ENCODE data around the gene STK32B. TPM values are rescaled to one million over a fixed set of nuclear protein-coding genes. Genes with fewer than 3 reads are reported as not detected.

STK32B gene
- total RNA-seq, 1 donor: 5.3 TPM

GRCh38 chr4:5143306-5143861 is 92.1 kb downstream of the STK32B start:
- no peak for TF ChIP-seq CTCF (IDR thresholded peaks at IDR 0.05; ENCODE audit: insufficient read depth, low read length)
- no peak for DNase-seq (ENCODE audit: low read depth)
- H3K4me3 ChIP-seq (ENCODE audit: low read depth, low read length): no peak overlapping the region

GRCh38 chr4:5143940-5144339 is 92.7 kb downstream of the STK32B start:
- TF ChIP-seq CTCF (IDR thresholded peaks at IDR 0.05; ENCODE audit: insufficient read depth, low read length): no peak
- DNase-seq (ENCODE audit: low read depth): peak; percentile 13
- no peak overlapping the region for H3K4me3 ChIP-seq (ENCODE audit: low read depth, low read length)

- DNase-seq (ENCODE audit: low read depth): no peak
- TF ChIP-seq CTCF (IDR thresholded peaks at IDR 0.05; ENCODE audit: insufficient read depth, low read length): no peak
- H3K4me3 ChIP-seq (ENCODE audit: low read depth, low read length): no peak overlapping the region
Measured at GRCh38 chr4:5144384-5144783, 93.1 kb downstream of the STK32B start.

GRCh38 chr4:5146248-5146647 is 95.0 kb downstream of the STK32B start:
- no peak for DNase-seq (ENCODE audit: low read depth)
- no peak for TF ChIP-seq CTCF (IDR thresholded peaks at IDR 0.05; ENCODE audit: insufficient read depth, low read length)

GRCh38 chr4:5152521-5152920 is 101.2 kb downstream of the STK32B start:
- TF ChIP-seq CTCF (IDR thresholded peaks at IDR 0.05; ENCODE audit: insufficient read depth, low read length): no peak
- no peak overlapping the region for H3K4me3 ChIP-seq (ENCODE audit: low read depth, low read length)
- DNase-seq (ENCODE audit: low read depth): no peak

More at GRCh38 chr4:5146248-5146647, 95.0 kb downstream of the STK32B start:
- no peak overlapping the region for H3K4me3 ChIP-seq (ENCODE audit: low read depth, low read length)

GRCh38 chr4:5156682-5157081 is 105.4 kb downstream of the STK32B start:
- TF ChIP-seq CTCF (IDR thresholded peaks at IDR 0.05; ENCODE audit: insufficient read depth, low read length): no peak
- no peak overlapping the region for H3K4me3 ChIP-seq (ENCODE audit: low read depth, low read length)
- DNase-seq (ENCODE audit: low read depth): no peak

Measured in fibroblast of the aortic adventitia (primary cell).